ENCODE measurements around the gene GFRA4.

Gene GFRA4

DNA sequence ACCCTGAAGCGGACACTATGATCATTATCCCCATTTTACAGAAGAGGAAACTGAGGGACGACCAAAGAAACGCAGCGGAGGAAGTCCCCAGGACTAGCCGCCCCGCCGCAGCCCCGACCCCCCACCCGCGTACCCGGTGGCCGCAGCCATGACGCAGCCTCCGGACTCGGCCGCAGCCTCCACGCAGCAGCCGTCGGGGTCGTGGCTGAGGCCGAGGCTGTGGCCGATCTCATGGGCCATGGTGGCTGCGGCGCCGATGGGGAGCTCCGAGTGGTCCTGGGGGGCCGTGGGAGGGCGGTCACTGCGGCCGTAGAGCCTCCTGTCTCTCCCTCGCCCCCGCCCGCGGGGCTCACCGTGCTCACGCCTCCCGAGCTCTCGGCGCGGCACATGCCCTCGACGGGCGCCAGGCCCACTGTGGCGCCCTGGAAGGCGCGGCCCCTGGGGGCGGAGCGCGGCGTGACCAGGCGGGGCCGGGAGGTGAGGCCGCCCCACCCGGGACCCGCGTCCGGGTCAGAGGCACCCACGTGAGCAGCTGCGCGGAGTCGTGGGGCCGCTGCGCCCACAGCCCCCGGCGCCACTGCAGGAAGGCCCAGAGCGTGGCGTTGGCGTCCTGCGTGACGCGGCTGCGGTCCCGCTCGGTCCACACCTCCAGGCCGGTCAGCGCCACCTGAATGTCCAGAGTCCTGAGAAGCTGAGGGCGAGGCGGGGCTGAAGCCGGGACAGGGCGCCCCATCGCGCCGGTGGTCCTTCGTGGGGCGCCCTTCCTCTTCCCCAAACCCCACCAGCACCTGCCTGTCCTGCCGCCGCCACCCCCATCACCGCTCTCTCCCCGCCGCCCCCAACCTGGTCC is 10.2 kb upstream of the GFRA4 start:
- DNase-seq = no peak

- DNase-seq = no peak
Observed at GRCh38 chr20:3672547-3673171, 9.5 kb upstream of the GFRA4 start.

DNA sequence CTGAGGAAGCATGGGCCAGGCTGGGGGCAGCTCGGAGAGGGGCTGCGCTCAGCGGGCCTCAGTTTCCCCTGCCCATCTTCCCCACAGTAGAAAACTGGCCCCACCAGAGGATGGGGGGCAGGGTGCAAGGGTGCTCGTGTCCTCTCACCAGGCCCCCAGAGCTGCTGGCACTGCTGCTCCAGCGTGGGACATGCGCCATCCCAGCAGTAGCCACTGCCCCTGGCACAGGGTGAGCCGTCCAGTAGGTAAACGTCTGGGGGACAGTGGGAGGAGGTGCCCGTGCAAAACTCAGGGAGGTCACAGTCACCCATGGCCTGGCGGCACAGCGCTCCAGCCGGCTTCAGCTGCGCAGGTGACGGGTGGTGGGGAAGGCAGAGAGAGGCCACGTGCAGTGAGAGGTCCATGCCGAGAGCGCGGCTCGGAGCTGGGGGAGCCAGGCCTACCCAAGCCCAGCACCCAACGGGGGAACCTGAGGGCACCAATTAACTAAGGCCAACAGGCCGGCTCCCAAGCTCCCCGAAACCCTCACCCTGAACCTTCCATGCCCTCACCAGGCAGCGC is 8.9 kb upstream of the GFRA4 start:
- DNase-seq = no peak

DNA sequence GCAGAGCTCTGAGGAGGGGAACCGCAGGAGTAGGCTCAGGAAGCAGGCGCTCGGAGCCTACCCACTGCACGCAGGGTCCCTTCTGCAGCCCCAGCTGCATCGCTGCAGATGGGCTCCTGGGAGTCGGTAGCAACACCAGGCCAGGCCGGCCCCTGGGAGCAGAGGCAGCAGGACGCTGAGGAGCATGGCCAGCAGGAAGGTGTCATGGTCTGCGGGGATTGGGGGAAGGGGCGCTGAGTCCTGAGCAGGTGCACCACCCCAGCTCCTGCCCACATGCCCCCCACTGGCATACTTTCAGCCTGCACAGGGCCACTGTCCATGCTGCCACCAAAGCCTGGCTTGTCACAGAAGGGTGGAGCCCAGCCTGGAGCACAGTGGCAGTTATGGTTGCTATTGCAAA is 7.7 kb upstream of the GFRA4 start:
- DNase-seq = no peak

- no peak for DNase-seq
Observed at GRCh38 chr20:3670511-3670910, 7.3 kb upstream of the GFRA4 start.

DNA sequence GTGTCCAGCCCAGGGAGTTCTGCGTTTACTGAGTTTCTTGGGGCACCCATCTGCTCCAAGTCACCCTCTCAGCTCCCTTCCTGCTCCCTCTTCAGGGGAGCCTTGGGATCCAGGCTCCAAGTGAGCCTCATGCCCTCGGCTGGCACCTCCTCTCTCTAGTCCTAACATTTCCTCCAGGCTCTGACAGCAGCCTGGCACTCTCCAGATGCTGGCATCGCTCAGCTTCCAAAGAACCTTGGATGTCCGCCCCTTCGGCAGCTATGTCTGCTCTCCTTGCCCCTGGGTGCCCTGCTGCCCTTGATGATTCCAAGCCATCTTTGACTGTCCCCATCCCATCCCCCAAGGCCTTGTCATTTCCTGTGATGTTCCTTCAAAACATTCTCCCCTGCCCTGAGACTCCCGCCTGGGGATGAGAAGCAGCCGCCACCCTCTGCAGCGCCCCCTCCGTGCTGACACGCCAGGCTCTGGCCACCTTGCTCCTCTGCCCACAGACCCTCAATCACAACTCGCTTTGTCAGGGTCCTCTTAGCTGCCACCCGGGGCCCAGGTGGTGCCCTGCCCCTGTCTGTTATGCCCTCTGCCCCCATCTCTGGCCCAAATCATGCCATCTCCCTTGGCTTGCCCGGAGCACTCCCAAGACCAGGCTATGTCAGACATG is 6.6 kb upstream of the GFRA4 start:
- no peak for DNase-seq

- DNase-seq = no peak
Observed at GRCh38 chr20:3667434-3668037, 4.3 kb upstream of the GFRA4 start.

DNA sequence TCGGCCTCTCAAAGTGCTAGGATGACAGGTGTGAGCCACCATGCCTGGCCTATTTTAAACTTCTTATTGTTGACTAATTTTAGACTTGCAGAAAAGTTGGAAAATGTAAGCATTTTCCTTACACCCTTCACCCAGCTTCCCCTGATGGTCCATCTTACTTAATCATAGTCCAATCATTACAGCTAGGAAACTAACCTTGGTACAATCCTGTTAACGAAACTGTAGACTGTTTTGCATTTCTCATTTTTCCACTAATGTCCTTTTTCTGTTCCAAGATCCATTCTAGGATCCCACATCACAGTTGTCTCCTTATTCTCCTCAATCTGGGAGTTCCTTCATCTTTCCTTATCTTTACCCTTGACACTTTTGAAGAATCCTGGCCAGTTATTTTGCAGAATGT is 659 bp upstream of the GFRA4 start:
- DNase-seq = no peak

DNA sequence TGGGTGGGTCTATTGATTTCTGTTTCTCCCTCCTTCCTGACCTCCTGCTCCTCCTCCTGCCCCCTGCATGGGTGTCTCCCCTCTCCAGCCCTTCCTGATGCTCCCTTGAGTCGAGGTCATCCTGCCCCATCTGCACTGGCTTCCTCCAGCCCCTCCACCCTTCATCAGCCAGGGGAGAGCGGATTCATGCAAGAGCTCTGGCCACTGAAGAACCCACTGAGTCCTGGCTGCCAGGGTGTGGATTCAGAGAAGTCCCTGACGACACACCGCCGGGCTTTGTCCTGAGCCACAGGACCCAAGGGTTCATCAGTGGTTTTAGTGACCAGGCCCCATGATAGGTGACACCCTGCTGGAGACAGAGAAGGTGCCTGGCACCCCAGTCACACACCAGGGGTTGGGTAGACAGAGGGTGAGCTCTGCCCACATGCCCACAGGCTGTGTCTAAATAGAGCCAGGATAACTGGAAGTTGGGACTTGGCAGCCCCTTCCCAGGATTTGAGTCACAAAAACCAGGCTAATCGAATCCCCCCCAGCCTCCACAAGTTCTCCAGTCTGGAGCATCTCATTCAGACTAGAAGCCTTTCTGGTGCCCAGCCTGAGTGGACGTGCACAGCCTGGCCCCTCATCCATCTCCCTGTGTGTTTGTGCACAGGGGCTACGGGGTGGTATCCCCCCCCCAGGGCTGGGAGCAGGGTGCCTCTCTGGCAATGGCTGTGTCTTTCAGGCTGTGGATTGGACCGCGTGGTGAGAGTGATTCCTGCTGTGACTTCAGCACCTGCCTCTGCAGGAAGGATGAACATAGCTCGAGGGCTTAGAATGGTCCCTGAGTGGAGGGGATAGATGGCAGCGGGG is 1.2 kb downstream of the GFRA4 start:
- no peak for DNase-seq

GRCh38 chr20:3661060-3661813 is 2.0 kb downstream of the GFRA4 start:
- no peak for DNase-seq

DNA sequence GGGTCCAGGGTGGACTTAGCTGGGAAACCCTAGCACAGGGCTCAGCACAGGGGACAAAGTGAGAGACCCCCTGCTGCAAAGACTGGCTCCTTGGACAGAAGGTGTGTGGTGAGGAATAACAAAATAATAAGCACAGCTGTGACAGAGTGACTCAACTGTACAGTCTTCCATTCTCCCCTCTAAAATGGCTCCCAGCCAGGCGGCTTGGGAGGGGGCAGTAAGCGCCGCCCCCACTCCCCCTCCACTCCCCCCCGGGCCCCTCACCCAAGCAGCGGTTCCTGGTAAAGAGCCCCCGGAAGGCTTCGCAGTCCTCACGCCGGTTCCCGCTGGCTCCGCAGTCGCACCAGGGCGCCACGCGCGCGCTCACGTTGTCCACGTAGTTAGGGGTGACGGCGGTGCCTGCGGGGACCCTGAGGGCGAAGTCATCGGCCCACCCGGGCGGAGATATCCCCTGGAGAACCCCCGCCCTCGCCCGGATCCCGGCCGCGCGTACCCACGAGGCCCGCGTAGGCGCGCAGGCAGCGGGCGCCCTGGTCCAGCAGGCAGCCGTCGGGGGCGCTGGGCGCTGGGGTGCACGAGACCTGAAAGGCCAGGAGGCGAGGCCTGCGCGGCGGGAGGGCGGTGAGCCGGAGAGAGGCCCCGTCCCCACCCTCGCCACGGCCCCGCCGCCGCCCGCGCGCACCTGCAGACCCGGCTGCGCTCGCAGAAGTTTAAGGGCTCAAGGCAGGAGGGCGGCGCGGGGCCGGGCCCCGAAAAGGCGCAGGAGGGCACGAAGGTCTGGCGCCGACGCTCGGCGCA is 2.7 kb downstream of the GFRA4 start:
- no peak for DNase-seq

DNA sequence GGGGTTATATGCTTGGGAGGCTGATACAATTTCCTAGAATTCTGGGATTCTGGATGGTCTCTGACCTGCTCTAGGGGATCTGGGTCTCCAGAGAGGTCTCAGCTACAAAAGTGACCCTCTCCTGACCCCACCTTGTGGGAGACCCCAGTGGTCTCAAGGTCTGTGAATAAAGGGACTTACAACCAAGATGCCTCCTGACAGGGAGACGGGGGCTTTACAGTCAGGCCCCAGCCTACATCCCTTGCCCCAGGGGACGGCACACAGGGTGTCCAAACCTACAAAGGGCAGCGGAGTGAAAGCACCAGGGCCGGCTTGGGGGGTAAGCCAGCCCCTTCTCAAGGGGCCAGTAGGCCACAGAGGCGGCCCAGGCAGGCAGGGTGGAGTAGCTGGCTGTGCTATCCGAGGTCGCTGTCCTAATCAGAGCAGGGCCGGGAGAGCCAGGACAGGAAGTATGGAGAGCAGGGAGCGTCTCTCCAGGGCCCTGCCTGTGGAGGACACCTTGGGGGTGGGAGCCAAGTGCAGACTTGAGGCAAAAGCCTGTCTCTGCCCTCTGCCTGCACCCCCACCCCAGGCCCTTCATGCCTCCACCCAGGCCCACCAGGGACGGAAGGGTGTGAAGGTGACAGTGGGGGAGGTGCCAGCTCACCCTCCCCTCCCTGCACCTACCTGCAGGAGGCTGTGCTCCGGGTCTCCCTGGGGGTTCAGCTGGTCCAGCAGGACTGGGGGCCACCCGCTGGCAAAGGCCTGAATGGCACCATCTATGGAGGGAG is 3.5 kb downstream of the GFRA4 start:
- DNase-seq = no peak

DNA sequence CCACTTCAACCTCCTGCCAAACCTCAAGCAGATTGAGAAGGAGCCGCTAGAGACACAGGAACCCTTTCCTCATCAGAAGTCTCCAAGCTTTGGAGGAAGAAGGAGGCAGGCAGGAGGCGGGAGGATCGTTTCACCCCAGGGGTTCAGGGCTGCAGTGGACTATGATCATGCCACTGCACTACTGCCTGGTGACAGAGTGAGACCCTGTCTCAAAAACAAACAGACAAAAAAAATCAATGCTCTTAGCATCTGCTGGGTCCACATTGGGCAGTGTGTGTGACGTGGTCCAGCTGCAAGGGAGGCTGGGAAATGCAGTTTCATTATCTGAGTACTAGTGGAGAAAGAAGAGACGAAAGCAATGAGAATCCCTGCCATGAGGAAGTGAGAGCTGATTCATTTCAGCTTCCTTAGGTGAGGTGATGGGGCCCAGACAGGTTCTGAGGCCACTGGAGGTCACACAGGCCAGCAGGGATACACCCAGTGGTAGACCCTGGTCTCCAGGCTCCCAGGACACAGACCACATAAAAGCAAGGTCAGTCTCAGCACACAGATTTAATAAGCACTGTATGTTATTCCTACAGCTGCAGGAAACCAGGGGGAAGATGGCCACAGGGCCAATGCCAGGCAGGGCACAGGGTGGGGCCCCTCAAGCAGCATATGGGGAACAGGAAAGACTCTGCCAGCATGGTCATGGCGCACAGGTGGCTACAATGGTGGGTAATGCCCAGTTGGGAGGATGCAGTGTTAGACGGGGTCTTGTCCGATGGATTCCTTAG is 4.3 kb downstream of the GFRA4 start:
- DNase-seq = no peak

DNA sequence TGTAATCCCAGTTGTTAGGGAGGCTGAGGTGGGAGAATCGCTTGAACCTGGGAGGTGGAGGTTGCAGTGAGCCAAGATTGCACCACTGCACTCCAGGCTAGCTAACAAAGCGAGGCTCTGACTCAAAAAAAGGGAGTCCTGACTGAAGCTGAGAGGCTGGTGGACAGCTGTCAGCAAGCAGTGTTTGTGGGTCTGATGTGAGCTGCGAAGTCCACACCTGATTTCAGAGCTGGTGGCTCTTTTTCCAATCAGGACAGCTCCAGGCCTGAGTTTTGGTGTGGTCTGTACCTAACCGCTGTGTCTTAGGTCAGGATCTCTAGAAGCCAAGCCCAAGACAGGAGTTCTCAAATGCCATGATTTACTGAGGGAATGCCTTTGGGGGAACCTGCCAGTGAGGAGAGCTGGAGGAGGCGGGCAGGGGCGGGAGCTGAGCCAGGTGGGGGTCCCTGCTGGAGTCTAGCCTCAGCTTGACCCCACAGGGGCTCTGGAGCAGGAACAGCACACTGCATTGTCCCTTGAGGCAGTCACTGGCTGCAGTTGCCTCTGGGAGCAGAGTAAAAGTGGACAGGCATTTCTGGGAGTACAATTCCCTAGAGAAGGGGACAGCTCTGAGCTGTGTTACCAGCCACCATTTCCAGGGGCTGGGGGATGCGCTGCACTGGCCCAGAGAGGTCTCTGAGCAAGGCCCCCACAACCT is 5.0 kb downstream of the GFRA4 start:
- no peak for DNase-seq

DNA sequence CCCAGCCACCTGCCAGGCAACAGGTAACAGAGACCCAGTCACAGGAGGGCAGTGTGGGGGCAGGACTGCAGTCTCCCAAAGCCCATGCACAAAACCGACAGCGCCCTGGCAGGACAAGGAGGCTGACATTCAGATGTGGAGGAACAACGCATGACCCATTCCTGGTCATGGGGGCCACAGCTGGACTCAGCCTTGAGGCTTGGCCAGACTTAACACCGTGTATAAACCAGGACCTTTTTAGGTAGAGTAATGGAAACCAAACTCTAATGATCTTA is 8.1 kb downstream of the GFRA4 start:
- DNase-seq = no peak

GRCh38 chr20:3654326-3655130 is 8.7 kb downstream of the GFRA4 start:
- no peak for DNase-seq

GRCh38 chr20:3653921-3654320 is 9.3 kb downstream of the GFRA4 start:
- no peak for DNase-seq
